Ishikawa (cell line): ENCODE results near the gene CACNA1C.

ENCODE experiments used
- CEBPB ChIP-seq: IDR thresholded peaks from 2 replicates; pipeline ENCODE4 v1.6.1; 2012
- EP300 ChIP-seq: IDR thresholded peaks from 2 replicates; pipeline ENCODE4 v1.6.1; 2012; ENCODE audit warnings: borderline replicate concordance
- FOXM1 ChIP-seq: IDR thresholded peaks from 2 replicates; pipeline ENCODE4 v1.6.1; 2012; ENCODE audit warnings: low read depth, borderline replicate concordance
- MAX ChIP-seq: IDR thresholded peaks from 2 replicates; pipeline ENCODE4 v1.6.1; 2012
- RAD21 ChIP-seq: IDR thresholded peaks from 2 replicates; pipeline ENCODE4 v1.6.1; 2012; ENCODE audit warnings: low read depth
- REST ChIP-seq: IDR thresholded peaks from 2 replicates; pipeline ENCODE4 v1.6.1; 2012; ENCODE audit warnings: low read depth, mild to moderate bottlenecking
- TAF1 ChIP-seq: IDR thresholded peaks from 2 replicates; pipeline ENCODE4 v1.6.1; 2012; ENCODE audit warnings: low read depth, mild to moderate bottlenecking
- TEAD4 ChIP-seq: IDR thresholded peaks from 2 replicates; pipeline ENCODE4 v1.6.1; 2012
- USF1 ChIP-seq: IDR thresholded peaks from 2 replicates; pipeline ENCODE4 v1.6.1; 2012
- YY1 ChIP-seq: IDR thresholded peaks from 2 replicates; pipeline ENCODE4 v1.6.1; 2012; ENCODE audit warnings: low read depth

GRCh38 chr12:2238111-2238510 is 185.3 kb downstream of the CACNA1C start:
- TF ChIP-seq MAX, result no peak
- no peak for TF ChIP-seq EP300
- TF ChIP-seq TAF1, result no peak
- no peak for TF ChIP-seq CEBPB
- TF ChIP-seq USF1, result no peak
- TF ChIP-seq REST, result no peak
- no peak for TF ChIP-seq YY1
- TF ChIP-seq RAD21, result no peak
- TF ChIP-seq FOXM1, result no peak
- TF ChIP-seq TEAD4, result no peak
